ENCODE measurements around the gene OR8D2.
"Not testable (repeated sequence)": the region's sequence is repeated elsewhere in the genome, so short reads cannot be mapped to it uniquely, and the experiment has no call there.

OR8D2 gene

DNA sequence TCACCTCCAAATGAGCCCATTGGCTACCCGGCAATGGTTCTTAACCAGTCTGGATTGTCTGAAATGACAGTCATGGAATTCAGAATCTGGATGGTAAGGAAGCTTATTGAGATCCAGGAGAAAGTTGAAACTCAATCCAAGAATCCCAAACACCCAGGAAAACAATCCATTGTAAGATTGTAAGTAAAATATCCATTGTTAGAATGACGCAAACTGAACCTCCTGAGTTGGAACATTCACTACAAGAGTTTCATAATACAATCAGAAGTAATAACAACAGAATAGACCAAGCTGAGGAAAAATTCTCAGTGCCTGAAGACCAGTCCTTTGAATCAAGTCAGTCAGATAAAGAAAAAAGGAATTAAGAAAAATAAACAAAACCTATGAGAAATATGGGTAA, 41.7 kb downstream of the OR8D2 start:
- TF ChIP-seq TAF1 (IDR thresholded peaks at IDR 0.05; ENCODE audit: borderline replicate concordance, low read depth, low read length), result no peak
- no peak for TF ChIP-seq POLR2AphosphoS5 (IDR thresholded peaks at IDR 0.05; ENCODE audit: low read depth, low read length)
- no peak for TF ChIP-seq POLR2A (IDR thresholded peaks at IDR 0.05; ENCODE audit: low read depth, low read length)
- no peak for DNase-seq (ENCODE audit: insufficient read length)
- no peak for FAIRE-seq

DNA sequence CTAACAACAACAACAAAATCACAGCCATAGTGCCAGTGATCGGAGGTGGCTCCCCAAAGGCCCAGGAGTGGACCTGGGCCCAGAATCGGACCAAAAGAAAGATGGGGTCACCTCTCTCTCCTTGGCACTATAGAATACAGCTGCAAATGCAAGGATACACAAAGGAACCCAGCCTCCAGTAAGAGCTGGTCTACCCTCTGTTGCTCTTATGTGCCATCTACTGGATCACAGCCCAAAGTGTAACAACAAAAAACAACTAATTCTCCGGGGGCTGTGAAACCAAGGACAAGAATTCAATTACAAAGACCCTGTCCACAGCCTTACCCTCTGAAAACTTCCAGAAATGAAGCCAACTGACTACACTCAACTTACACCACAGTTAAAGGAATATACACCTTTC, 42.2 kb downstream of the OR8D2 start:
- DNase-seq (ENCODE audit: insufficient read length), result no peak
- TF ChIP-seq POLR2A (IDR thresholded peaks at IDR 0.05; ENCODE audit: low read depth, low read length) (no peak), POLR2AphosphoS5 (IDR thresholded peaks at IDR 0.05; ENCODE audit: low read depth, low read length) (no peak), TAF1 (IDR thresholded peaks at IDR 0.05; ENCODE audit: borderline replicate concordance, low read depth, low read length) (no peak)
- FAIRE-seq, result no peak

DNA sequence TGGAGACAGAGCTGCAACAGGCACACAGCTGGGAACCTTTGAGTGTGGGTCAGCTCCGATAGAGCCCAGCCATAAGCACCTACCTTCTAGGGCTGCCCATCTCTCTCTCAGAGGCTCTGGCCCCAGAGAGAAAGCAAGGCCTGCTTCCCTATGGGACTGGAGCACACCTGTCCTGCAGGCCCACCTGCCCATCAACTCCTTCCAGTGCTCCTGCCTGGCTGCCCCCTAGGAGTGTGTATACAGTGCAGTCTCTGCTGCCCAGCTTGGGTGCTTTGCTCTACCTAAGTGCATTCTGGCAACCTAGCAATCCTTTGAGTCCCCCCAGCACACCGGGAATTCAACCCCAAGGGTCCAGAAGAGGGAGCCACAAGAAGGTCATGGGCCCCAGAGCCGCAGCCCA, 42.8 kb downstream of the OR8D2 start:
- TF ChIP-seq POLR2AphosphoS5 (IDR thresholded peaks at IDR 0.05; ENCODE audit: low read depth, low read length) (no peak), TAF1 (IDR thresholded peaks at IDR 0.05; ENCODE audit: borderline replicate concordance, low read depth, low read length) (no peak)
- FAIRE-seq (no peak), DNase-seq (ENCODE audit: insufficient read length) (no peak)

DNA sequence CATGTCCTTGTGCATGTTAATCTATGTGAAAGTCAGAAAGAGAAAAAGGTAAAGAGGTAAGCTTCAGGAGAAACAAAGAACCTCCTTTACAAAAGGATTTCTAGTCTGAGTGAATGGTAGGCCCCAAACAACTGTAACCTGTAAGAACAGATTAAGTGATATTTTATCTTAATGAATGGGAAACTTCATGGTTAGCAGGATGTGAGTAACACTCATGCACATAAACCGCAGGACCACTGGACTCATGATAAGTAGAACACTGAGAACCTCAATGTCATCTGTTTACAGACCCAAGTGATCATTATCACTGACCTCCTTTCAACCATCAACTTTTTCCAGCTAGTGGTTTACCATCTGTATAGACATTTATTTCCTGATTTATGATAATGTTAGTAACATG, 43.9 kb downstream of the OR8D2 start:
- DNase-seq (ENCODE audit: insufficient read length), result no peak
- TF ChIP-seq POLR2A (IDR thresholded peaks at IDR 0.05; ENCODE audit: low read depth, low read length) (no peak), POLR2AphosphoS5 (IDR thresholded peaks at IDR 0.05; ENCODE audit: low read depth, low read length) (no peak), TAF1 (IDR thresholded peaks at IDR 0.05; ENCODE audit: borderline replicate concordance, low read depth, low read length) (no peak)
- FAIRE-seq, result no peak

DNA sequence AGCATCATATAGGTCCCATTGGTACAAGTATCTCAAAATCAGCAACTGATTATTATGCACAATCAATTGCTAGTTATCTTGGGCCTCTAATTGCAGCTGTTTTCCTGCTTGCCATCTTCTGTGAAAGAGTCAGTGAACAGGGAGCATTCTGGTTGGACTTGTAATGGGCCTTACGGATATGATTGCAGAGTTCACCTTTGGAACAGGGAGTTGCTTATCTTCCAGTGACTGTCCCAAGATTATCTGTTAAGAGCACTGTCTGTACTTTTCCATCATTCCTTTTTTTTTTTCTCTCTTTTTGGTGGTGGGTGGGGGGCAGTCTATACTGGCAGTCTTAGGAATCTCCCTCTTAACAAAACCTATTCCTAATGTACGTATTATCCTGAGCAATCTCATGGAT, 46.0 kb downstream of the OR8D2 start:
- no peak for TF ChIP-seq TAF1 (IDR thresholded peaks at IDR 0.05; ENCODE audit: borderline replicate concordance, low read depth, low read length)
- TF ChIP-seq POLR2A (IDR thresholded peaks at IDR 0.05; ENCODE audit: low read depth, low read length), result no peak
- FAIRE-seq (no peak), DNase-seq (ENCODE audit: insufficient read length) (no peak)

DNA sequence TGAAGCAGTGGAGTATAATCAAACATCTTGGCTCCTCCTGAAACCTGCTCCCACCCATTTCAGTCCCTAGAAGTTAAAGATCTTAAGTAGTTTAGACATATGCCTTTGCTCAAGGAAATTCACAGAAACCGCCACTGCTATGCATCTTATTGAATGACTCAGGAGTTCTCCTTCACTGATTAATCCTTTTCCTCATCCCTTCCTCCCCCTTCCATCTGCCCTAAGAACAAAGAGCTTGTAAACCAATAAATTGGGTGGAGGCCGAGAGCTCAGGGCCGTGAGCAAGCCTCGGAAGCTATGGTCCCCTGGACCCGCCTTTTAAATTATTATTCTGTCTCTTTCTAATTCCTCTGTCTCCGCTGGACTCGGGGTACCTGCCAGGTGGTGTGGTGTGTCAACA, 49.1 kb downstream of the OR8D2 start:
- FAIRE-seq; DNase-seq (ENCODE audit: insufficient read length): not testable (repeated sequence)
